Dendritic cell treated with granulocyte-macrophage colony-stimulating factor and Interleukin-4, amounts not matched to agents 40 ng/mL and 50 ng/mL, for 4 days (primary cell): ENCODE data around the gene MCF2L.

ENCODE experiments used
- H3K27ac Mint-ChIP-seq: one replicate; pipeline ENCODE4 v1.8.0; 2022; ENCODE audit warnings: mild to moderate bottlenecking, mixed read lengths
- H3K27me3 Mint-ChIP-seq: one replicate; pipeline ENCODE4 v1.8.0; 2022; ENCODE audit warnings: mild to moderate bottlenecking, mixed read lengths
- H3K36me3 Mint-ChIP-seq: one replicate; pipeline ENCODE4 v1.8.0; 2022; ENCODE audit warnings: low read depth, mixed read lengths
- H3K4me1 Mint-ChIP-seq: one replicate; pipeline ENCODE4 v1.8.0; 2022; ENCODE audit warnings: low read depth, mixed read lengths
- H3K4me3 Mint-ChIP-seq: one replicate; pipeline ENCODE4 v1.8.0; 2022; ENCODE audit warnings: mild to moderate bottlenecking, moderate library complexity, mixed read lengths
- H3K9me3 Mint-ChIP-seq: one replicate; pipeline ENCODE4 v1.8.0; 2022; ENCODE audit warnings: mixed read lengths
- intact Hi-C: fragments of 100-400 bp; cut with micrococcal nuclease; formaldehyde crosslinking; loops from one replicate; pipeline ENCODE4 v1.15.0; 2022

MCF2L gene

GRCh38 chr13:112968910-112969691, at the start of gene MCF2L:
TSS of gene MCF2L (plus strand) at chr13:112969214. CDS start at chr13:112969380, 166 bp downstream.
- no peak within 1 kb of the TSS for H3K4me3 Mint-ChIP-seq
- H3K27ac Mint-ChIP-seq = no peak within 1 kb of the TSS

GRCh38 chr13:112923962-112924361, 45.1 kb upstream of the MCF2L start:
- H3K4me3 Mint-ChIP-seq = no peak overlapping the region

More at GRCh38 chr13:112968910-112969691, at the start of gene MCF2L:
- Mint-ChIP-seq H3K36me3 (no peaks in the 10 kb centered on the region), H3K4me1 (no peaks in the 10 kb centered on the region), H3K9me3 (peaks cover 10% of the 10 kb centered on the region), H3K27me3 (peaks cover 63% of the 10 kb centered on the region)
- intact Hi-C loops = no loop called here

GRCh38 chr13:112924365-112924764, 44.6 kb upstream of the MCF2L start:
- H3K27me3 Mint-ChIP-seq = peaks cover 19% of the 10 kb centered on the region
- intact Hi-C loops = no loop called here

More at GRCh38 chr13:112923962-112924361, 45.1 kb upstream of the MCF2L start:
- Mint-ChIP-seq H3K4me1 (peaks cover under 1% of the 10 kb centered on the region), H3K9me3 (no peaks in the 10 kb centered on the region), H3K27me3 (peaks cover 15% of the 10 kb centered on the region), H3K36me3 (no peaks in the 10 kb centered on the region), H3K27ac (no peak overlapping the region)
- intact Hi-C loops = no loop called here

GRCh38 chr13:112926003-112926402, 43.0 kb upstream of the MCF2L start:
- Mint-ChIP-seq H3K4me3 (no peak overlapping the region), H3K27me3 (peaks cover 31% of the 10 kb centered on the region)
- intact Hi-C loops = no loop called here

More at GRCh38 chr13:112924365-112924764, 44.6 kb upstream of the MCF2L start:
- H3K4me3 Mint-ChIP-seq = no peak overlapping the region
- no peaks in the 10 kb centered on the region for H3K9me3 Mint-ChIP-seq
- H3K27ac Mint-ChIP-seq = no peak overlapping the region
- H3K4me1 Mint-ChIP-seq = peaks cover 5% of the 10 kb centered on the region
- no peaks in the 10 kb centered on the region for H3K36me3 Mint-ChIP-seq

GRCh38 chr13:112926993-112927392, 42.0 kb upstream of the MCF2L start:
- Mint-ChIP-seq H3K9me3 (no peaks in the 10 kb centered on the region), H3K4me1 (peaks cover 15% of the 10 kb centered on the region), H3K27ac (no peak overlapping the region), H3K36me3 (no peaks in the 10 kb centered on the region), H3K4me3 (no peak overlapping the region), H3K27me3 (peaks cover 36% of the 10 kb centered on the region)
- intact Hi-C loops = no loop called here

More at GRCh38 chr13:112926003-112926402, 43.0 kb upstream of the MCF2L start:
- Mint-ChIP-seq H3K36me3 (no peaks in the 10 kb centered on the region), H3K27ac (no peak overlapping the region), H3K4me1 (peaks cover 15% of the 10 kb centered on the region), H3K9me3 (no peaks in the 10 kb centered on the region)

GRCh38 chr13:112928020-112928971, 40.7 kb upstream of the MCF2L start:
- Mint-ChIP-seq H3K27me3 (peaks cover 36% of the 10 kb centered on the region), H3K4me1 (peaks cover 15% of the 10 kb centered on the region), H3K36me3 (no peaks in the 10 kb centered on the region), H3K4me3 (no peak overlapping the region), H3K9me3 (no peaks in the 10 kb centered on the region), H3K27ac (no peak overlapping the region)
- intact Hi-C loops = no loop called here

GRCh38 chr13:112928972-112929782, 39.8 kb upstream of the MCF2L start:
- H3K27me3 Mint-ChIP-seq = peaks cover 36% of the 10 kb centered on the region
- H3K36me3 Mint-ChIP-seq = no peaks in the 10 kb centered on the region
- H3K4me3 Mint-ChIP-seq = no peak overlapping the region
- H3K9me3 Mint-ChIP-seq = no peaks in the 10 kb centered on the region
- H3K4me1 Mint-ChIP-seq = peaks cover 15% of the 10 kb centered on the region
- no peak overlapping the region for H3K27ac Mint-ChIP-seq
- intact Hi-C loops = no loop called here

- Mint-ChIP-seq H3K27me3 (peaks cover 36% of the 10 kb centered on the region), H3K4me1 (peaks cover 15% of the 10 kb centered on the region), H3K4me3 (no peak overlapping the region), H3K27ac (no peak overlapping the region), H3K36me3 (no peaks in the 10 kb centered on the region), H3K9me3 (no peaks in the 10 kb centered on the region)
- intact Hi-C loops = no loop called here
These were observed 39.3 kb upstream of the MCF2L start for GRCh38 chr13:112929783-112930055.

- no peak overlapping the region for H3K27ac Mint-ChIP-seq
- peaks cover 15% of the 10 kb centered on the region for H3K4me1 Mint-ChIP-seq
- intact Hi-C loops = no loop called here
- no peak overlapping the region for H3K4me3 Mint-ChIP-seq
- H3K36me3 Mint-ChIP-seq = no peaks in the 10 kb centered on the region
- peaks cover 36% of the 10 kb centered on the region for H3K27me3 Mint-ChIP-seq
- H3K9me3 Mint-ChIP-seq = no peaks in the 10 kb centered on the region
These were observed 38.8 kb upstream of the MCF2L start for GRCh38 chr13:112930192-112930591.

GRCh38 chr13:112931028-112931934, 37.7 kb upstream of the MCF2L start:
- H3K4me1 Mint-ChIP-seq = peaks cover 15% of the 10 kb centered on the region
- H3K9me3 Mint-ChIP-seq = no peaks in the 10 kb centered on the region
- H3K27ac Mint-ChIP-seq = no peak overlapping the region
- intact Hi-C loops = no loop called here
- H3K4me3 Mint-ChIP-seq = no peak overlapping the region
- no peaks in the 10 kb centered on the region for H3K36me3 Mint-ChIP-seq
- peaks cover 36% of the 10 kb centered on the region for H3K27me3 Mint-ChIP-seq

GRCh38 chr13:112932971-112933370, 36.0 kb upstream of the MCF2L start:
- H3K36me3 Mint-ChIP-seq = no peaks in the 10 kb centered on the region
- H3K4me1 Mint-ChIP-seq = peaks cover 15% of the 10 kb centered on the region
- intact Hi-C loops = no loop called here
- no peak overlapping the region for H3K27ac Mint-ChIP-seq
- no peak overlapping the region for H3K4me3 Mint-ChIP-seq
- H3K27me3 Mint-ChIP-seq = peaks cover 35% of the 10 kb centered on the region
- no peaks in the 10 kb centered on the region for H3K9me3 Mint-ChIP-seq

- H3K27ac Mint-ChIP-seq = no peak overlapping the region
- no peaks in the 10 kb centered on the region for H3K9me3 Mint-ChIP-seq
- intact Hi-C loops = no loop called here
- H3K36me3 Mint-ChIP-seq = no peaks in the 10 kb centered on the region
- peaks cover 31% of the 10 kb centered on the region for H3K27me3 Mint-ChIP-seq
- H3K4me3 Mint-ChIP-seq = no peak overlapping the region
- peaks cover 15% of the 10 kb centered on the region for H3K4me1 Mint-ChIP-seq
These were observed 35.4 kb upstream of the MCF2L start for GRCh38 chr13:112933649-112934048.

GRCh38 chr13:112934078-112934477, 34.9 kb upstream of the MCF2L start:
- intact Hi-C loops = no loop called here
- Mint-ChIP-seq H3K4me3 (no peak overlapping the region), H3K27ac (no peak overlapping the region), H3K4me1 (peaks cover 12% of the 10 kb centered on the region), H3K27me3 (peaks cover 27% of the 10 kb centered on the region), H3K36me3 (no peaks in the 10 kb centered on the region), H3K9me3 (no peaks in the 10 kb centered on the region)
